GM19193 (cell line): ENCODE measurements around the gene KCNIP3.

Experiments used
- POLR2A ChIP-seq: IDR thresholded peaks from 4 replicates; pipeline ENCODE4 v1.6.1; 2011; ENCODE audit not compliant: insufficient read depth, insufficient read length; ENCODE audit errors: extremely low read depth

Gene KCNIP3

DNA sequence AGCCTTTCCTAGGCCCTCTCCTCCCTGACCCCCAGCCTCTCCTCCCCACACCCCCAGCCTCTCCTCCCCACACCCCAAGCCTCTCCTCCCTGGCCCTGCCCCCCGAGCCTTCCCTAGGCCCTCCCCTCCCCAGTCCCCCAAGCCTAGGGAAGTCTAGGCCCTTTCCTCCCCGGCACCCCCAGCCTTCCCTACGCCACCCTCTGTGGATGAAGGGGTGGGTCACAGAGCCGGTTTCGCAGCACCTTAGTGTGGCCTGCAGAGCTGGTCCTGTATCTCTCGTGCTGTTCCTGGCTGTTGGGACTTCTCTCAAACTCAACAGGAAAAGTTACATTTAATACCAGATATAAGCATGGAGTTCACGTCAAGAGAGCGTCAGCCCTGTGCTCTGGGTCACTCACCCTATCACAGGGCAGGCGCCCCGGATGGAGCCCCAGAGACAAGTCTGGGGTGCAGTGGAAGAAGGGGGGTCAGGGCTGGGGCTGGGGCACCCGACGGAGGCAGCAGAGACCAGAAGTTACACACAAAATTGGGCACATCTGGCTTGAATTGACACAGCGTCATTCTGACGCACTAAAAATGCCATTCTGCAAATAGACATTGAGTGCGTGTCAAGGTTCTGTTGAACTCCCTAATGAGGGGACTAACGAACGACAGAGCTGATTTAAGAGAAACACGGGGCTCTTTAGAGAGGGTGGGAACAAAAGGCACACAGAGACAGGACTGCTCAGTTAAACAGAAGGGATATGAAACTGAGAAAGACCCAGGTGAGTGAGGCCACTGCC lies 24.0 kb downstream of the KCNIP3 start:
- no peak for TF ChIP-seq POLR2A

DNA sequence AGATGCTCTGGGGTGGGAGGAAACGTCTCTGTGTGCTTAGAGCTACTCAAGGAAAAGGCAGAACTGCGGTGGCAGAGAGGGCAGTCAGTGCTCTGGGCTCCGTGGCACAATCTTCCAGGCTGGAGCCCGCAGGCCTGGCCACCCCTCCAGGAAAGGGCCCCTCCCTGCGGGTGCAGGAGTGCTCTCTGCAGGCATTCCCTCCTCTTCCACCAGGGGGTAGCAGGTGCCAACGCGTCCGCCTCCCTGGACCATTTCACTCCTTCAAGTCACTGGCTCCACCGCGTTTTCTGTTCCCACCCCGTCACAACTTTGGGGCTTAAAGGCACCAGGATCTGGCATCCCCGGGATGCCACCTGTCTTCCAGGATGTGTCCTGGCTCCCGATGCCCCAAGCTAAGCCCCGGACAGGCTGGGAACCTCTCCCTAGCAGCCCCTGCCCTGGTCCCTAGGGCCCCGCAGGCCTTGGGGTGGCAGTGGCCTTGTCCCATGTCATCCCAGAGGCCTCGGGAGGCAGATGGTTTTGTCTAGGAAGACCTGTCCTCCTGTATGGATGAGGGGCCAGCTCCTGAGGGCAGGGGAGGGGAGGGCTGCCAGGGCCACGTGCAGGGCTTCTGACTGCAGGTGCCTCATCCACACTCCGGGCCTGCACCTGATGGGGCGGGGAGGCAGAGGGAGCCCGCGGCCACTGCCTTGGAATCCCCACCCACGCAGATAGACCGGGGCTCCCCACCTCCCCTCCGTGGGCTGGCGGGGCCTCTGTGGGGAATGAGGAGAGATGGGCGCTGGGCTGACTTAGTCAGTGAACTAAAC lies 26.4 kb downstream of the KCNIP3 start:
- no peak for TF ChIP-seq POLR2A

DNA sequence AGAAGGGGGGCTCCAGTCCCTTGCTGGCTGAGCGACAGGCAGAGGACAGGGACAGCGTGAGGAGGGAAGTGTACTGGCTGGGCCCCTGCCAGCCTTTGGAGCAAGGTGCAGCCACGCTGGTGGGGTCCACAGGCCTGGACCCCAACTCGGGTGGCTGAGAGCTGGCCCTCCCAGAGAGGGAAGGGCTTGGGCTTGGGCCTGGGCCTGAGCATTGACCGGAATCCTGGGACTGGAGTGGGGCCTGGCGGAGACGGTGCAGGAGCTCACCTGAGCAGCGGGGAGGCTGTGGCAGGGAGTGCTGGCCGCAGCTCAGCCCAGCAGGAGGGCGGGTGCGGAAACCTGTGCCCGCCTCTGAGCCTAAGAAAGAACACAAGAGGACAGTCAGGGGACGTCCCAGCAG lies 27.9 kb downstream of the KCNIP3 start:
- TF ChIP-seq POLR2A: no peak

DNA sequence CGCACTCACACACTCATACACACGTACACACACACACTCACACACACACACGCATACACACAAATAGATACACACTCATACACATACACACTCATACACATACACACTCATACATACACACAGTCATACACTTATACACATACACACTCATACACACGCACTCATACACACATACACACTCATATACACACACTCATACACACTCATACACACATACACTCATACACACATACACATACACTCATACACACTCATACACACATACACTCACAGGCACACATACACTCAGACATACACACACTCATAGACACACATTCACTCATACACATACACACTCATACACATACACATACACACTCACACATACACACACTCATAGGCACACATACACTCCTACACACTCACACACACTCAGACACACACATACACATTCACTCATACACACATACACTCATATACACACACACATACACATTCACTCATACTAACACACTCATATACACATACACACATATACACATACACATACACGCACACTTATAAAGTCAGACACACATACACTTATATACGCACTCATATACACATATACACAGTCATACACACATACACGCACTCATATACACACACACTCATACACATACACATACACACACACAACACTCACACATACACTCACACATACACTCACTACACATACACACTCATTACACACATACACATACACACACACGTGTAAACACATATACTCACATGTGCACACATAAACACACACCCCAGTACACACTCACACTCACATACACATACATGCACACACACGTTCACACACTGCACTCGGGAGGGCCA lies 28.7 kb downstream of the KCNIP3 start:
- no peak for TF ChIP-seq POLR2A

DNA sequence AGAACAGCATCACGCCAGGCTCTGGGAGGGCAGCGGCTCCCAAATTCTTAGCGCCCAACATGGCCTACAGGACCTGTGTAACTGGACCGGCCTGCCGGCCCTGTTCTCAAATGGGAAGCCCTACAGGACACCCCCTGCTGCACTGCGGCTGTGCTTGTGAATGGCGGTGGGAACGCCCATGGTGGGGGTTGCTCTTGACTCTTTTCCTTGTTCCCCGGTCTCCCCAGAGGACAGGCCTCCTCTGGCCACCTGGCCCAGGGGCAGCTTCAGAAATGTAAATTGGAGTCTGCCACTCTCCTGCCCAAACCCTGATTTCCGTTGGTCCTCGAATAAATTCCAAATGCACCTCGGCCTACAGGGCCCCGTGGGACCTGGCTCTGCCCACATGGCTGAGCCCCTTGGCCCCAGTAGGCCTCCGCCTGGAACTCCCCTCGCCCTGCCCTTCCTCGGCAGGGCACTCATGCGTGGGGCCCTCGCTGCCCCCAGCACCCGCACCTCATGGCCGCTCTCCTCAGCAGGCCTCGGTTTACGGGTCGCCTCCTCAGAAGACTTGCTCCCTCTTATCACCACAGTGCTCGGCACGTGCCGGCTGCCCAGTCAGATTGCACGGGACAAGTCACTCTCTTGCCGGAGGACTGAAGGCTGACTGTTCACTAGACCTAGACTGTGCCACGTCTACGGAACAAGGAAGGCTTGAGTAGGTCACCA lies 29.4 kb downstream of the KCNIP3 start:
- no peak for TF ChIP-seq POLR2A

GRCh38 chr2:95327861-95328260 lies 30.7 kb downstream of the KCNIP3 start:
- no peak for TF ChIP-seq POLR2A

GRCh38 chr2:95328358-95329125 lies 31.4 kb downstream of the KCNIP3 start:
- no peak for TF ChIP-seq POLR2A

GRCh38 chr2:95329401-95329800 lies 32.3 kb downstream of the KCNIP3 start:
- no peak for TF ChIP-seq POLR2A

- TF ChIP-seq POLR2A: no peak
Observed at GRCh38 chr2:95329891-95330793, 33.0 kb downstream of the KCNIP3 start.

DNA sequence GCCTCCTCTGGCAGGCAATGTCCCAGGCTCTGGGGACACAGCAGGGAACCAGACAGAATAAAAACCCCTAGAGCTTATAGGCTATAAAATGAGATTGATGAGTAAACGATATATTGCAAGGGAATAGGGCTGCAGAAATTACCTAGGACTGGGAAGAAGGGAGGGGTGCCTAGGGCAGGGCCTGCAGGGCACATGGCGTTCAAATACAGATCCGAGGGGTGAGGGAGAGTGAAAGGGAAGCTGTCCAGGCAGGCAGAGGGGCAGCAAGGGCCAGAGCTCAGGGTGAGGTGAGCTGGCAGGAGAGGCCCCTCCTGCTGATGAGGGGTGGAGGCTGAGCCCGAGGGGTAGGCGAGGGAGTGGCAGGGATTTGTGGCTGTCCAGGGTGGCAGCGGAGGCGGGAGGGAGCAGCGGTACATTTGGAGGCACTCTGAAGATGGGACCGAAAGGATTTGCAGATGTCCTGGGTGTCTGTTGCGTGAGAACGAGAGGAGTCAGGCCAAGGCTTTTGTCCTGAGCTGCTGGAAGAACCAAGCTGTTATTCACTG lies 33.7 kb downstream of the KCNIP3 start:
- TF ChIP-seq POLR2A: no peak

DNA sequence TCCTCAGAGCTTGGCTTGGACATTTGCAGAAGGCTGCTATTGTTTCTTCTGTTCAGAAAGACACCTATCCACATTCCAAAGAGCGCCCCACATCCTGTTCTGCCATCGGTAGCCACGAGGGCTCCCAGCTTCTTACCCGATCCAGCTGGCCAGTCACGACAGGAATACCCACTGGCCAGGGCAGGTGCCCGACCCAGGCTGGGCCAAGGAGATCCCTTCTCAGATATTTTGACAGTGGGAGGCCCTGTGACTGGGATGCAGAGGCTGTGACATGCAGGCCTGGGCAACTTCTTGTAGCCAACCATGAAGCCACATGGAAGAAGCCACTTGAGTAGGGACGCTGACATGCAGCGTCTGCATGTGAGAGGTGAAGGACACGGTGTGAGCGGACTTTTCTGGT lies 34.5 kb downstream of the KCNIP3 start:
- TF ChIP-seq POLR2A: no peak

DNA sequence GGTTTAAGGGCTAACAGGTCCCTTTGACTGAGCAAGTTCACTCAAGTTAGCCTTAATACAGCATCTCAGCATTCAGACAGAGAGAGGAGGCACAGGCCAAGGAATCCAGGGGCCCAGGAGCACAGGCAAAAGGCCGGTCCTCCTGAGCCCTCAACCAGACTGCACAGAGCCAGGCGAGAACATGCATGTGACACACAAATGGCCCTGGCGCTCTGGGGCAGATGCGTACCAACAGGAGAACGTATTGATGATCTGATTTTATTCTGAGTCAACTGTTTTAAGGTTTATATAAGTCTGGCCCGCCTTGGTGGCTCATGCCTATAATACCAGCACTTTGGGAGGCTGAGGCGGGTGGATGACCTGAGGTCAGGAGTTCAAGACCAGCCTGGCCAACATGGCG lies 34.9 kb downstream of the KCNIP3 start:
- TF ChIP-seq POLR2A: no peak

DNA sequence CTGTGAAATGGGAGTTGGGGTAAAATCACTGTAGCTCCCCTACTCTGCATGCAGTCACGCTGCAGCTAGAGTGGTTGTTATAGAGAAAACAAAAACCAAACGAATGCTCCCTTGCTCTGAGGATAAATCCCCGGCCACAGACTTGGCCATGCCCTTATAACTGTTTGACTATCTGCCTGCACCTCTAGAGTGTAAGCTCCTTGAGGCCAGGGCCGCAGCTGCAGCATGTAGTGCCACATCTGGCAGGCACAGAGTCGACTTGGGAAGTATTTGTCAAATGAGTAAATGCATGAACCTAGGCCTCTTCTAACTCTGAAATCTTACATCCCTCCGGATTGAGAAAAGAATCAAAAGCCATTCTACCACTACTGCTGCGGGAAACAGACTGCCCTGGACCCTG lies 35.9 kb downstream of the KCNIP3 start:
- no peak for TF ChIP-seq POLR2A
